ENCODE data around the gene ACOX3.

ACOX3 gene

DNA sequence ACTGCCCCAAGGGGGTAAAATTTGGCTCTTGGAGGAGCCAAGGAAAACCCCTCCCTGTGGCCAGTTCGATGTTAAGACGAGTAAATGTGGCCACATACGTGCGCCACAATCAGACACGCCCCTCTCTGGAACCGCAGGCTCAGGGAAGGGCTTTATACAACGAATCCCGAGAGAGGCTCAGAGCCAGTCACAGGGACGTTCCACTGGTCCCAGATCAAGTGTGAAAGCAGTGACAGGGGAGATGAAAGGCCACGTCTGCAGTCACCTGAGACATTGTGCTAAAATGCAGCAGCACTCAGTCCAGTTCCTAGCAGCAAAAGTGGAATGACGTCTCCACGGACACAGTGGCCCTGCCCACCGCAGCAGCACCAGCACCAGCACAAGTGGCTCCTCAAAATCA lies 68.0 kb downstream of the ACOX3 start:
- H3K4me1 ChIP-seq (ENCODE audit: control insufficient read depth, insufficient read depth, low read length): no peaks in the 10 kb centered on the region
- H3K36me3 ChIP-seq (ENCODE audit: control insufficient read depth in 2 of 2, insufficient read depth in 1 of 2, low read length in 2 of 2): no peaks in the 10 kb centered on the region
- CTCF ChIA-PET: no interaction called here
- TF ChIP-seq ZNF776 (tag by site-specific recombination; IDR thresholded peaks at IDR 0.05; ENCODE audit: borderline replicate concordance): no peak
- no peak for TF ChIP-seq ZNF391 (tag by site-specific recombination; IDR thresholded peaks at IDR 0.05; ENCODE audit: borderline replicate concordance, low read depth)
- TF ChIP-seq, protein P1, sequence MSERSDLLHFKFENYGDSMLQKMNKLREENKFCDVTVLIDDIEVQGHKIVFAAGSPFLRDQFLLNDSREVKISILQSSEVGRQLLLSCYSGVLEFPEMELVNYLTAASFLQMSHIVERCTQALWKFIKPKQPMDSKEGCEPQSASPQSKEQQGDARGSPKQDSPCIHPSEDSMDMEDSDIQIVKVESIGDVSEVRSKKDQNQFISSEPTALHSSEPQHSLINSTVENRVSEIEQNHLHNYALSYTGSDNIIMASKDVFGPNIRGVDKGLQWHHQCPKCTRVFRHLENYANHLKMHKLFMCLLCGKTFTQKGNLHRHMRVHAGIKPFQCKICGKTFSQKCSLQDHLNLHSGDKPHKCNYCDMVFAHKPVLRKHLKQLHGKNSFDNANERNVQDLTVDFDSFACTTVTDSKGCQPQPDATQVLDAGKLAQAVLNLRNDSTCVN (tag by site-specific recombination; optimal IDR thresholded peaks at IDR 0.05): no peak
- TF ChIP-seq, protein P2, sequence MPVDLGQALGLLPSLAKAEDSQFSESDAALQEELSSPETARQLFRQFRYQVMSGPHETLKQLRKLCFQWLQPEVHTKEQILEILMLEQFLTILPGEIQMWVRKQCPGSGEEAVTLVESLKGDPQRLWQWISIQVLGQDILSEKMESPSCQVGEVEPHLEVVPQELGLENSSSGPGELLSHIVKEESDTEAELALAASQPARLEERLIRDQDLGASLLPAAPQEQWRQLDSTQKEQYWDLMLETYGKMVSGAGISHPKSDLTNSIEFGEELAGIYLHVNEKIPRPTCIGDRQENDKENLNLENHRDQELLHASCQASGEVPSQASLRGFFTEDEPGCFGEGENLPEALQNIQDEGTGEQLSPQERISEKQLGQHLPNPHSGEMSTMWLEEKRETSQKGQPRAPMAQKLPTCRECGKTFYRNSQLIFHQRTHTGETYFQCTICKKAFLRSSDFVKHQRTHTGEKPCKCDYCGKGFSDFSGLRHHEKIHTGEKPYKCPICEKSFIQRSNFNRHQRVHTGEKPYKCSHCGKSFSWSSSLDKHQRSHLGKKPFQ (tag by site-specific recombination; IDR thresholded peaks at IDR 0.05): no peak
- no peak for TF ChIP-seq GLIS1 (tag by site-specific recombination; IDR thresholded peaks at IDR 0.05)
- TF ChIP-seq, protein P3, sequence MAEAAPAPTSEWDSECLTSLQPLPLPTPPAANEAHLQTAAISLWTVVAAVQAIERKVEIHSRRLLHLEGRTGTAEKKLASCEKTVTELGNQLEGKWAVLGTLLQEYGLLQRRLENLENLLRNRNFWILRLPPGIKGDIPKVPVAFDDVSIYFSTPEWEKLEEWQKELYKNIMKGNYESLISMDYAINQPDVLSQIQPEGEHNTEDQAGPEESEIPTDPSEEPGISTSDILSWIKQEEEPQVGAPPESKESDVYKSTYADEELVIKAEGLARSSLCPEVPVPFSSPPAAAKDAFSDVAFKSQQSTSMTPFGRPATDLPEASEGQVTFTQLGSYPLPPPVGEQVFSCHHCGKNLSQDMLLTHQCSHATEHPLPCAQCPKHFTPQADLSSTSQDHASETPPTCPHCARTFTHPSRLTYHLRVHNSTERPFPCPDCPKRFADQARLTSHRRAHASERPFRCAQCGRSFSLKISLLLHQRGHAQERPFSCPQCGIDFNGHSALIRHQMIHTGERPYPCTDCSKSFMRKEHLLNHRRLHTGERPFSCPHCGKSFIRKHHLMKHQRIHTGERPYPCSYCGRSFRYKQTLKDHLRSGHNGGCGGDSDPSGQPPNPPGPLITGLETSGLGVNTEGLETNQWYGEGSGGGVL (tag by site-specific recombination; IDR thresholded peaks at IDR 0.05): no peak
- TF ChIP-seq SCRT2 (tag by site-specific recombination; IDR thresholded peaks at IDR 0.05): no peak
- no peak for TF ChIP-seq ZNF785 (tag by site-specific recombination; IDR thresholded peaks at IDR 0.05)
- TF ChIP-seq ZNF311 (tag by site-specific recombination; IDR thresholded peaks at IDR 0.05; ENCODE audit: borderline replicate concordance): no peak
- TF ChIP-seq ZNF184 (tag by site-specific recombination; IDR thresholded peaks at IDR 0.05): no peak
- TF ChIP-seq ZBTB8A (tag by site-specific recombination; IDR thresholded peaks at IDR 0.05): no peak
- TF ChIP-seq, protein P4, sequence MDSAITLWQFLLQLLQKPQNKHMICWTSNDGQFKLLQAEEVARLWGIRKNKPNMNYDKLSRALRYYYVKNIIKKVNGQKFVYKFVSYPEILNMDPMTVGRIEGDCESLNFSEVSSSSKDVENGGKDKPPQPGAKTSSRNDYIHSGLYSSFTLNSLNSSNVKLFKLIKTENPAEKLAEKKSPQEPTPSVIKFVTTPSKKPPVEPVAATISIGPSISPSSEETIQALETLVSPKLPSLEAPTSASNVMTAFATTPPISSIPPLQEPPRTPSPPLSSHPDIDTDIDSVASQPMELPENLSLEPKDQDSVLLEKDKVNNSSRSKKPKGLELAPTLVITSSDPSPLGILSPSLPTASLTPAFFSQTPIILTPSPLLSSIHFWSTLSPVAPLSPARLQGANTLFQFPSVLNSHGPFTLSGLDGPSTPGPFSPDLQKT (IDR thresholded peaks at IDR 0.05; ENCODE audit: borderline replicate concordance, low read depth, low read length): no peak
- TF ChIP-seq GLIS2 (tag by site-specific recombination; IDR thresholded peaks at IDR 0.05): no peak
- TF ChIP-seq ZBTB7A (tag by site-specific recombination; IDR thresholded peaks at IDR 0.05; ENCODE audit: low read depth): no peak
- TF ChIP-seq ZNF16 (tag by site-specific recombination; IDR thresholded peaks at IDR 0.05; ENCODE audit: low read depth): no peak
- TF ChIP-seq, protein P5, sequence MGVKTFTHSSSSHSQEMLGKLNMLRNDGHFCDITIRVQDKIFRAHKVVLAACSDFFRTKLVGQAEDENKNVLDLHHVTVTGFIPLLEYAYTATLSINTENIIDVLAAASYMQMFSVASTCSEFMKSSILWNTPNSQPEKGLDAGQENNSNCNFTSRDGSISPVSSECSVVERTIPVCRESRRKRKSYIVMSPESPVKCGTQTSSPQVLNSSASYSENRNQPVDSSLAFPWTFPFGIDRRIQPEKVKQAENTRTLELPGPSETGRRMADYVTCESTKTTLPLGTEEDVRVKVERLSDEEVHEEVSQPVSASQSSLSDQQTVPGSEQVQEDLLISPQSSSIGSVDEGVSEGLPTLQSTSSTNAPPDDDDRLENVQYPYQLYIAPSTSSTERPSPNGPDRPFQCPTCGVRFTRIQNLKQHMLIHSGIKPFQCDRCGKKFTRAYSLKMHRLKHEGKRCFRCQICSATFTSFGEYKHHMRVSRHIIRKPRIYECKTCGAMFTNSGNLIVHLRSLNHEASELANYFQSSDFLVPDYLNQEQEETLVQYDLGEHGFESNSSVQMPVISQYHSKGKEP (tag by site-specific recombination; IDR thresholded peaks at IDR 0.05): no peak
- TF ChIP-seq, protein P6, sequence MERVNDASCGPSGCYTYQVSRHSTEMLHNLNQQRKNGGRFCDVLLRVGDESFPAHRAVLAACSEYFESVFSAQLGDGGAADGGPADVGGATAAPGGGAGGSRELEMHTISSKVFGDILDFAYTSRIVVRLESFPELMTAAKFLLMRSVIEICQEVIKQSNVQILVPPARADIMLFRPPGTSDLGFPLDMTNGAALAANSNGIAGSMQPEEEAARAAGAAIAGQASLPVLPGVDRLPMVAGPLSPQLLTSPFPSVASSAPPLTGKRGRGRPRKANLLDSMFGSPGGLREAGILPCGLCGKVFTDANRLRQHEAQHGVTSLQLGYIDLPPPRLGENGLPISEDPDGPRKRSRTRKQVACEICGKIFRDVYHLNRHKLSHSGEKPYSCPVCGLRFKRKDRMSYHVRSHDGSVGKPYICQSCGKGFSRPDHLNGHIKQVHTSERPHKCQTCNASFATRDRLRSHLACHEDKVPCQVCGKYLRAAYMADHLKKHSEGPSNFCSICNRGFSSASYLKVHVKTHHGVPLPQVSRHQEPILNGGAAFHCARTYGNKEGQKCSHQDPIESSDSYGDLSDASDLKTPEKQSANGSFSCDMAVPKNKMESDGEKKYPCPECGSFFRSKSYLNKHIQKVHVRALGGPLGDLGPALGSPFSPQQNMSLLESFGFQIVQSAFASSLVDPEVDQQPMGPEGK (tag by site-specific recombination; IDR thresholded peaks at IDR 0.05): no peak
- no peak for TF ChIP-seq ZNF23 (tag by site-specific recombination; IDR thresholded peaks at IDR 0.05; ENCODE audit: borderline replicate concordance)
- no peak overlapping the region for H3K27ac ChIP-seq (ENCODE audit: extremely low read depth, low read depth, low read length)
- no peak overlapping the region for H3K4me3 ChIP-seq (ENCODE audit: low read depth, low read length)
- no peaks in the 10 kb centered on the region for H3K9me3 ChIP-seq (ENCODE audit: control insufficient read depth, insufficient read depth, low read depth, low read length)
- POLR2A ChIA-PET: no interaction called here
